Subcutaneous adipose tissue (tissue), 4 donors: ENCODE measurements around the gene PFAS. TPM values are rescaled to one million over a fixed set of nuclear protein-coding genes. Genes with fewer than 3 reads are reported as not detected.

Experiments used
- total RNA-seq, 4 donors: library from RNA; depleted of rRNA; stranded (reverse); fragments of >200 nt; gene quantifications; one replicate each; pipeline ENCODE4 v1.1.0, GENCODE V29; 2016
- TF ChIP-seq, protein P1 (sequence below): fragments of 450-650 bp; IDR thresholded peaks from one replicate; pipeline ENCODE4 v1.5.1; 2016; ENCODE audit warnings: low read depth, mild to moderate bottlenecking, control low read depth, antibody characterized with exemption, moderate library complexity

The PFAS gene
- total RNA-seq, 4 donors from 2014 or later, result 7.5 to 20.9 (median 12.0) TPM

DNA sequence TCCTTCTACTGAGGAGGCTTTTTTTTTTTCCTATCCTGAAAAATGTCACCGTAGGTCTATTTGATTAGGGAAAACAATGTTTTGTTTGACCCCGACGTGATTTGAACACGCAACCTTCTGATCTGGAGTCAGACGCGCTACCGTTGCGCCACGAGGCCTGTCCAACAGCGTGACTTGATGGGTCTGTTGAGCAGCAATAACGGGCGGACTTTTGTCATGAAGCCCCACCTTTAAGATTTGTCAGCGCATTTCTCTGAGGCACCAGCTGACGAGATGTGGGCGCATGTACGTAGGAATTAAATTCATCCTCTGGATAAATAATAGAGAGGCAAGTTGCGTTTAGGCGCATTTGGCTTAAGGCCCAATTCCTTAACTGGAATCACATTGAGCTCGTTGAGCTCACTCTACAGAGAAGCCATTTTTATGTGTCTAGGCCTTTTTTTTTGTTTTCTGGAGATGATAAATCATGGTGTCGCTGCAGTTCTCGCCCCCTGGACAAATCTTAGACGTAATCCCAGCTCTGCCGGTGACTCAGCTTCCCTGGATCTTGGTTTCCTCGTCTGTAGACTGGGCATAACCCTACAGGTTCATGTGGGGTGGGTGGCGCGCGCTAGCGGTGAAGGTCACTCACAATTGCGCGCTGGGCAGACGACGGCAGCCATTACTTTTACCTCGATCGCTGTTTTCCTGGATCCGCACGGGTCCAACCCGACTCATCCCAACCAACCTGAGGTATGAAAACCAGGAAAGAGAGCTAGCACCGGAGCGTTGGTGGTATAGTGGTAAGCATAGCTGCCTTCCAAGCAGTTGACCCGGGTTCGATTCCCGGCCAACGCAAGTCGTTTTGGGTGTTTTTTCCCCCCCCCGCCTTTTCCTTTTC lies 28.1 kb upstream of the PFAS start:
- TF ChIP-seq, protein P1, sequence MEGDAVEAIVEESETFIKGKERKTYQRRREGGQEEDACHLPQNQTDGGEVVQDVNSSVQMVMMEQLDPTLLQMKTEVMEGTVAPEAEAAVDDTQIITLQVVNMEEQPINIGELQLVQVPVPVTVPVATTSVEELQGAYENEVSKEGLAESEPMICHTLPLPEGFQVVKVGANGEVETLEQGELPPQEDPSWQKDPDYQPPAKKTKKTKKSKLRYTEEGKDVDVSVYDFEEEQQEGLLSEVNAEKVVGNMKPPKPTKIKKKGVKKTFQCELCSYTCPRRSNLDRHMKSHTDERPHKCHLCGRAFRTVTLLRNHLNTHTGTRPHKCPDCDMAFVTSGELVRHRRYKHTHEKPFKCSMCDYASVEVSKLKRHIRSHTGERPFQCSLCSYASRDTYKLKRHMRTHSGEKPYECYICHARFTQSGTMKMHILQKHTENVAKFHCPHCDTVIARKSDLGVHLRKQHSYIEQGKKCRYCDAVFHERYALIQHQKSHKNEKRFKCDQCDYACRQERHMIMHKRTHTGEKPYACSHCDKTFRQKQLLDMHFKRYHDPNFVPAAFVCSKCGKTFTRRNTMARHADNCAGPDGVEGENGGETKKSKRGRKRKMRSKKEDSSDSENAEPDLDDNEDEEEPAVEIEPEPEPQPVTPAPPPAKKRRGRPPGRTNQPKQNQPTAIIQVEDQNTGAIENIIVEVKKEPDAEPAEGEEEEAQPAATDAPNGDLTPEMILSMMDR, result no peak

- TF ChIP-seq, protein P1, result no peak
These were observed 27.3 kb upstream of the PFAS start for GRCh38 chr17:8221663-8222379.

DNA sequence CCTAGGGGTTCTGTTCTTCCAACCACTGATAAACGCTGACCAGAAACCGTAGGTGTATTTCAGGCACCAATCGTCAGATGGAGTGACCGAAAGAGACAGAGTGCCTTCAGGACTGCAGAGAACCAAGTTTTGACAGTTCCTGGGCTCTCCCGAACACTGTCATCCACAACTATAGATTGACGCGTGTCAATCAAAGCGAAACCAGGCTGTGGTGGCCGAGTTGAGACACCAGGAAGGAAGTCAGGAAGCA lies 26.8 kb upstream of the PFAS start:
- TF ChIP-seq, protein P1, result no peak

GRCh38 chr17:8222630-8223355 lies 26.3 kb upstream of the PFAS start:
- TF ChIP-seq, protein P1, result no peak

- TF ChIP-seq, protein P1, result no peak
These were observed 25.5 kb upstream of the PFAS start for GRCh38 chr17:8223356-8224126.

DNA sequence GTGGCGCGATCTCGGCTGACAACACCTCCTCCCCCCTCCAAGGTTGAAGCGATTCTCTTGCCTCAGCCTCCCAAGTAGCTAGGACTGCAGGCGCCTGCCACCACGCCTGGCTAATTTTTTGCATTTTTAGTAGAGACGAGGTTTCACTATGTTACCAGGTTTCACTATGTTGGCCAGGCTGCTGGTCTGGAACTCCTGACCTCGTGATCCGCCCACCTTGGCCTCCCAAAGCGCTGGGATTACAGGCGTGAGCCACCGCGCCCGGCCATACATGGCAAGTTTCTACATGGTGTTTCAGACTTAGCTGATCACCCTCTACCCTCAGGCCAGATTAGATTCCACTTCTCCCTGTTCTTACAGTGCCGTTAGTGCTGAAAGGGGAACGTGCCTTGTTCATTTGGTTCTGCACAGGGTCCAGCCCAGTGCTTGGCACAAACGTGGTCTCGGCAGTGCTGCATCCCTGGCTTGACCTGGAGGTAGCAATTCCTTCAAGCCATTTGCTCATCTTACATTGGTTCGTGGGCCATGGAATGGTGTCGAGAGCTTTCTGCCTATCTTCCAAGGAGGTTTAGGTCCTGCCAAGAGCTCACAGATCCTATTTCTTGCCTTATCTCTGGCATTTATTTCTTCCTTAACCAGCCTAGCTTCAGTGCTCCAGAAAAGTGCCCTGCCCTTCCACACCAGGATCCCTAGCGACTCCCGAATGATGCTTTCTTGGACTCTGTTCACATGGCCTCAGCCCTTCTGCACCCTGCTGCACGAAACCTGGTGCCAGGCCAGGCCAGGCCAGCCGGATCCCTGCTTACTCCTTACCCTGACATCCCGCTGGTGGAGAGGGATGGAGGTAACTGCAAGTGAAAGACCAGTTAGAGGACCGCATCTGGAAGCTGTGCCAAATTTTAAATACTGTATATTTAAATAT lies 23.9 kb upstream of the PFAS start:
- TF ChIP-seq, protein P1, result no peak
